Measurements from ENCODE around the gene CFAP61.

- TF ChIP-seq CTCF (IDR thresholded peaks at IDR 0.05) (no peak), POLR2A (IDR thresholded peaks at IDR 0.05) (no peak), POLR2AphosphoS5 (IDR thresholded peaks at IDR 0.05) (no peak)
Observed at GRCh38 chr20:20211274-20211987, 159.1 kb downstream of the CFAP61 start.
